GM12864 (cell line): ENCODE measurements around the gene SHISAL2A.

Experiments
- DNase-seq: peaks from one replicate; pipeline ENCODE4 v3.0.0-alpha.2; 2011; ENCODE audit warnings: low read depth
- H3K4me3 ChIP-seq: 2 replicates; pipeline ENCODE4 v1.5.1; 2011; ENCODE audit warnings: mild to moderate bottlenecking, low read depth, low read length, control low read depth
- TF ChIP-seq, protein P1 (sequence below): IDR thresholded peaks from 2 replicates; pipeline ENCODE4 v1.5.1; 2011; ENCODE audit warnings: low read depth, mild to moderate bottlenecking, moderate library complexity, low read length, control low read depth, inconsistent platforms; ENCODE audit errors: missing control alignments

Gene SHISAL2A

DNA sequence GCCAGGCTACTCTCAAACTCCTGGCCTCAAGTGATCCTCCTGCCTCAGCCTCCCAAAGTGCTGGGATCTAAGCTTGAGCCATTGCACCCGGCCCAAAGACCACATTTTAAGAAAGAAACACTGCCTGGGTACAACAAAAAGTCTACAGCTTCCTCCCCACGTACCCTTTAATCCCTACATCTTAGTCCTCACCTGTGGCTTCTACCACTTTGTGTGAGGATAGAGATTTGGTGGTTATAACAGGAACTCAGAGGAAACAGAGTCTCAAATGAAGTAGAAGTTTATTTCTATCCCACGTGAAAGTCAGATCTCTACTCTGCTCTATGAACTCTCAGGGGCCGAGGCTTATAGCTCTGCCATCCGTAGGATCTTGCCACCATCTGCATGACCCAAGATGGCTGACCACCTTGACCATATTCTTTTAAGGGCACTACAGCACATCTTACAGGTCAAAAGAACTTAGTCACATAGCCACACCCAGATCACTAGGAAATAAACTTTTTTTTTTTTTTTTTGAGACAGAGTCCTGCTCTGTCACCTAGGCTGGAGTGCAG, 17.4 kb upstream of the SHISAL2A start:
- H3K4me3 ChIP-seq = no peak overlapping the region
- TF ChIP-seq, protein P1, sequence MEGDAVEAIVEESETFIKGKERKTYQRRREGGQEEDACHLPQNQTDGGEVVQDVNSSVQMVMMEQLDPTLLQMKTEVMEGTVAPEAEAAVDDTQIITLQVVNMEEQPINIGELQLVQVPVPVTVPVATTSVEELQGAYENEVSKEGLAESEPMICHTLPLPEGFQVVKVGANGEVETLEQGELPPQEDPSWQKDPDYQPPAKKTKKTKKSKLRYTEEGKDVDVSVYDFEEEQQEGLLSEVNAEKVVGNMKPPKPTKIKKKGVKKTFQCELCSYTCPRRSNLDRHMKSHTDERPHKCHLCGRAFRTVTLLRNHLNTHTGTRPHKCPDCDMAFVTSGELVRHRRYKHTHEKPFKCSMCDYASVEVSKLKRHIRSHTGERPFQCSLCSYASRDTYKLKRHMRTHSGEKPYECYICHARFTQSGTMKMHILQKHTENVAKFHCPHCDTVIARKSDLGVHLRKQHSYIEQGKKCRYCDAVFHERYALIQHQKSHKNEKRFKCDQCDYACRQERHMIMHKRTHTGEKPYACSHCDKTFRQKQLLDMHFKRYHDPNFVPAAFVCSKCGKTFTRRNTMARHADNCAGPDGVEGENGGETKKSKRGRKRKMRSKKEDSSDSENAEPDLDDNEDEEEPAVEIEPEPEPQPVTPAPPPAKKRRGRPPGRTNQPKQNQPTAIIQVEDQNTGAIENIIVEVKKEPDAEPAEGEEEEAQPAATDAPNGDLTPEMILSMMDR = no peak
- no peak for DNase-seq

DNA sequence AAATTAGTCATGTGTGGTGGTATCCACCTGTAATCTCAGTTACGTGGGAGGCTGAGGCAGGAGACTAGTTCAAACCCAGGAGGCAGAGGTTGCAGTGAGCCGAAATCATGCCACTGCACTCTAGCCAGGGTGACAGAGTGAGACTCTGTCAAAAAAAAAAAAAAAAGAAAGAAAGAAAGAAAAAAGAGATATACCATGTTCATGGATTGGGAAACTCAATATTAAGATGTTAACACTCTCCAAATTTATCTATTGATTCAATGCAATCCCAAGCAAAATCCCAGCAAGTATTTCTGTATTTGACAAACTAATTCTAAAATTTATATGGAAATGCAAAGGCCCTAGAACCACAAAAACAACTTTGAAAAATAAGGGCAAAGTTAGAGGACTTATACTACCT, 11.0 kb upstream of the SHISAL2A start:
- no peak for DNase-seq
- TF ChIP-seq, protein P1 = no peak

DNA sequence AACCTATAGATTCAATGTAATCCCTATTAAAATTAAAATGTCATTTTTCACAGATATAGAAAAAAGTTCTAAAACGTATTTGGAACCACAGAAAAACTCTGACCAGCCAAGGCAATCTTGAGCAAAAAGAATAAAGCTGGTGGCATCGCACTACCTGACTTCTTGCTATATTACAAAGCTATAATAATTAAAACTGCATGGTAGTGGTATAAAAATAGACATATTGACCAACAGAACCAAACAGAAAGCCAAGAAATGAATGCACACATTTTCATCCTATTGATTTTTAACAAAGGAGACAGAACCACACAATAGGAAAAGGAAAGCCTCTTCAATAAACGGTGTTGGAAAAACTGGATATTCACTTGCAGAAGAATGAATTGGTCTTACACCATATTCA, 9.2 kb upstream of the SHISAL2A start:
- no peak overlapping the region for H3K4me3 ChIP-seq
- no peak for DNase-seq
- TF ChIP-seq, protein P1 = no peak

More for the DNA sequence above, 11.0 kb upstream of the SHISAL2A start:
- no peak overlapping the region for H3K4me3 ChIP-seq

DNA sequence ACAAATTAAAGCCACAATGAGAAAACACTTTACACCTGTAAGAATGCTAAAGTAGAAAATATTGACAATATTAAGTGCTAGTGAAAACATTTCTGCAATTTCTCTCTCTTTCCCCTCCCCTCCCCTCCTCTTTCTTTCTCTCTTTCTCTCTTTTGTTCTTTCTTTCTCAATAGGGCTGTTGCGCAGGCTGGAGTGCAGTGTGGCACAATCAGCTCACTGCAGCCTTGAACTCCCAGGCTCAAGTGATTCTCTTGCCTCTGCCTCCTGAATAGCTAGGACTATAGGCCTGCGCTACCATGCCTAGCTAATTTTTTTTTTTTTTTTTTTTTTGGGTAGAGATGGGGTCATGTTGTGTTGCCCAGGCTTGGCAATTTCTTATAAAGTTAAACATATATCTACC, 5.9 kb upstream of the SHISAL2A start:
- H3K4me3 ChIP-seq = no peak overlapping the region
- TF ChIP-seq, protein P1 = no peak
- DNase-seq = no peak

DNA sequence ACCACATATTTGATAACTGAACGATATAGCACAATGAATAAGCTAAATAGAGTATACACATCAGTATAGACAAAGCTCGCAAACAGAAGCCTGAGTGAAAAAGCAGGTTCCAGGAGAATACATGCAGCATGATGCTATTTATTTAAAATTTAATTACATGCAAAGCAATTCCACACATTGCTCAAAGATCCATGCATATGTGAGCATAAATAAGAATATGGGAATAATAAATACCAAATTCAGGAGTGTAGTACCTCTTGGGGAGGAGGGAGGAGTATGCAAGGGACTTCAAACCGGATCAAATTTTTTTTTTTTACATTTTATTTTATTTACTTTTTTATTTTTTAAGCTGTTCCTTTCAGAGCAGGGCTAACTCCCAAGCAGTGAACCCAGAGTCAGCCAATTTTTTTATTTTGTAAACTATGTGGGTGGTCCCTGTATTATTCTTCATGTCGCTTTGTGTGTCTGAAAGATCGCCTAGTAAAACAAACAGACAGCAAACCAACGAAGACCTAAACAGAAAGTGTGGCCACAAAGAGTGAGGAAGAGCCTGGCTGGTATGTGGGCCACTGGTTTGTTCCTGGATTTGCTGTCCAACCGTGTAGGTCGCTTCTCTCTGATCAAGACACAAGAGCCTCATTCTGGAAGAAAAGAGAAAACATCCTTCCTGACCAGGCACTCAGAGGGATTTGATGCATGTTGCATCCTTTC, 4.2 kb upstream of the SHISAL2A start:
- no peak overlapping the region for H3K4me3 ChIP-seq
- TF ChIP-seq, protein P1 = no peak
- DNase-seq = no peak

DNA sequence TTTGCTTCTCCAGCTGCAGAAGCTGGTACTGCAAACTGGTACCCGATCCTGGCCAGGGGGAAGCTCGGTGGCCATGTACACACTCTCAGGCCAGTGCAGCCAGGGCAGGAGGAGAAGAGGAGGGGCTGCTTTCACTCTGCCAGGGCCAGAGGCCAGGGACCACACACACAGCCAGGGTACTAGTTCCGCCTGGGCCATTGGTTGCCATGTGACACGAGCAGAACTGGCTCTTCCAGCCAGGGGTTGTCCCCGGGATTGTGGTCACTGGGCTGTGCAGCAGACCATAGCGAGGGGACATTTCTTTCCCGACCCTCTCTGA, 3.7 kb upstream of the SHISAL2A start:
- no peak for DNase-seq
- no peak overlapping the region for H3K4me3 ChIP-seq
- TF ChIP-seq, protein P1 = no peak

DNA sequence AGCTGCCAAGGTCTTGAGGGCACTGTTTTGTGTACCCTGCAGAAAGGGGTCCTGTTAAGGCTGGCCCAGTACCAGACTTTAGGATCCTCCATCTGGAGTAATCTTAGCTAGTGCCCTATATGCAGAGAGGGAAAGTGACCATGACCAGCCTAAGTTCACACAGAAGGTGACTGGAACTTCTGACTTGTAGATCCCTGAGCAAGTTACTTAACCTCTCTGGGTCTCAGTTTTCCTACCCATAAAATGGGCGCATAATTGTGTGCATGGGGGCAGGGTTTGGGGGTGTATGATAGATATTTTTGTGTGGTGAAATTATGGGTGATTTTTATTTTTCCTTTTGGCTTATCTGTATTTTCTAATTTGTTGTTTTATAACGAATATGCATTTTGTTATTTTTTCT, 3.3 kb upstream of the SHISAL2A start:
- DNase-seq = no peak
- no peak overlapping the region for H3K4me3 ChIP-seq
- TF ChIP-seq, protein P1 = no peak
